NB4 (cell line): ENCODE results near the gene GAB2.

Experiments used
- POLR2A ChIP-seq: IDR thresholded peaks from 2 replicates; pipeline ENCODE4 v1.6.1; 2011; ENCODE audit warnings: mild to moderate bottlenecking; ENCODE audit not compliant: insufficient read length; ENCODE audit errors: extremely low read depth
- TF ChIP-seq, protein P1 (sequence below): IDR thresholded peaks from one replicate; pipeline ENCODE4 v1.5.1; 2012; ENCODE audit warnings: low read depth, low read length
- TF ChIP-seq, protein P2 (sequence below): IDR thresholded peaks from 2 replicates; pipeline ENCODE4 v1.6.1; 2011; ENCODE audit warnings: low read depth, low read length

GRCh38 chr11:78381865-78382264 lies 35.8 kb downstream of the GAB2 start:
- TF ChIP-seq, protein P1, sequence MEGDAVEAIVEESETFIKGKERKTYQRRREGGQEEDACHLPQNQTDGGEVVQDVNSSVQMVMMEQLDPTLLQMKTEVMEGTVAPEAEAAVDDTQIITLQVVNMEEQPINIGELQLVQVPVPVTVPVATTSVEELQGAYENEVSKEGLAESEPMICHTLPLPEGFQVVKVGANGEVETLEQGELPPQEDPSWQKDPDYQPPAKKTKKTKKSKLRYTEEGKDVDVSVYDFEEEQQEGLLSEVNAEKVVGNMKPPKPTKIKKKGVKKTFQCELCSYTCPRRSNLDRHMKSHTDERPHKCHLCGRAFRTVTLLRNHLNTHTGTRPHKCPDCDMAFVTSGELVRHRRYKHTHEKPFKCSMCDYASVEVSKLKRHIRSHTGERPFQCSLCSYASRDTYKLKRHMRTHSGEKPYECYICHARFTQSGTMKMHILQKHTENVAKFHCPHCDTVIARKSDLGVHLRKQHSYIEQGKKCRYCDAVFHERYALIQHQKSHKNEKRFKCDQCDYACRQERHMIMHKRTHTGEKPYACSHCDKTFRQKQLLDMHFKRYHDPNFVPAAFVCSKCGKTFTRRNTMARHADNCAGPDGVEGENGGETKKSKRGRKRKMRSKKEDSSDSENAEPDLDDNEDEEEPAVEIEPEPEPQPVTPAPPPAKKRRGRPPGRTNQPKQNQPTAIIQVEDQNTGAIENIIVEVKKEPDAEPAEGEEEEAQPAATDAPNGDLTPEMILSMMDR, result no peak
- TF ChIP-seq POLR2A, result no peak
- TF ChIP-seq, protein P2, sequence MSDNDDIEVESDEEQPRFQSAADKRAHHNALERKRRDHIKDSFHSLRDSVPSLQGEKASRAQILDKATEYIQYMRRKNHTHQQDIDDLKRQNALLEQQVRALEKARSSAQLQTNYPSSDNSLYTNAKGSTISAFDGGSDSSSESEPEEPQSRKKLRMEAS, result no peak
